Stimulated activated CD8-positive, alpha-beta memory T cell treated with anti-CD3 and anti-CD28 coated beads, Interleukin-4, amount 100 ng/mL, for 48 hours (primary cell): ENCODE results near the gene CCDC27.

Source experiments
- DNase-seq: peaks from one replicate; pipeline ENCODE4 v3.0.0-alpha.2; 2020

Gene CCDC27

GRCh38 chr1:3752400-3752945, at the start of gene CCDC27:
Gene CCDC27 (plus strand): TSS chr1:3752450. CDS start chr1:3752482, 32 bp downstream.
- DNase-seq: no peak

- no peak for DNase-seq
Measured at GRCh38 chr1:3702528-3702927, 49.7 kb upstream of the CCDC27 start.

DNA sequence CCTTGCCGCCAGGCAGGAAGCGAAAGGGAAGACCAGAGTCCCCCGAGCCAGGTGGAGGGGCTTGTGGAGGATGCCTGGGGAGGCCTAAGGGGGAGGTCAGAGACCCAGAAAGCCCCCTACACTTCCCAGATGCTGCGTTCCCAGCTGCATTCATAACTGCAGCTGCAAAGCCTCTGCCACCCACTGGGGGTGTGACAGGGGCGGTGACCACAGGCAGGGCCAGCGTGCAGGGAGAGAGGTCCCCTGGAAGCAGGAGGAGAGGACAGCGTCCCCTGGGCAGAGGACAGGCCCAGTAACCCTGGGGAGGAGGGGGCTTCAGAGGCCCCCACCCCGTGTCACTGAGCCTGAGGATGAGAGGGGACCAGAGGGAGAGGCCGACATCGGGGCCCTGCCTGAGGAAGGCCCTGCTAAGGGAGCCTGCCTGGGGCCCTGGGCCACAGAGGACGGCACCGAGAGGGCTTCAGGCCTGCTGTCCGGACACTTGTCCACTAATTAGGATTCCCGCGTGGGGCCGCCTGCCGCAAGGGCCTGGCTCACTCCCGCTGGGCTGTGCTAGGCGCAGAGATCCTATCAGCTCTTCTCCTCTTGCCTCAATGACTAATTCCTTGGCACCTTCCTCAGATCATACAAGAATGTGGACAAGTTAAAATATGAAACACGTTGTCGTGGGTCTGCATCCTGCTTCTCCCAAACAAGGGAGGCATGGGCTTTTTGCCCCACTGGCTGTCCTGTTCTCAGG, 49.1 kb upstream of the CCDC27 start:
- no peak for DNase-seq

GRCh38 chr1:3703786-3704371, 48.4 kb upstream of the CCDC27 start:
- no peak for DNase-seq

DNA sequence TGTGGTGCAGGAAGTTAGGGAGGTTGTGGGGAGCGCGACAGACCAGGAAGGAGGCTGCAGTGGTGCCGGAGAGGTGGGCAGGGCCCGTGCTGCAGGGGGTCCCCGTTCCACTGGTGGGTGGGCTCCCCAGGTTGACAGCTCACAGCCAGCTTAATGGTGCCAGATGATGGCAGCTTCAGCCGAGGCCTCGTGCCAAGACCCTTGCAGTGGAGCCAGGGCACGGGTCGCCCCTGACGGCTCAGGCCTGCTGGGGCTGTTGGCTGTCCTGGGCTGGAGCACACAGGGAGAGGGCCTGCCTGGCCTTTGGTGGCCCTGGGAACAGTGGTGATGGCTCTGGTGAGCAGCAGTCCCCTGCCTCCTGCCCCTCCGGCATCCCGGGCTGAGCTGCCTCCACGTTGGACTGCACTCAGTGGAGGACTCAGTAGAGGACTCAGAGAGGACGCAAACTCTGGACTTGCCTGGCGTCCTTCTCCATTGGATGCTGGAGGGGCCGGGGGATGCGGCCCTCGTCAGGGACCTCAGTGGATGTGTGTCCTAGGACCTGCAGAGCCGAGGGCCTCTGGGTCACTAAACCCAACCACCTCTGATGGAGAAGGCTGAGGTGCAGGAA, 46.8 kb upstream of the CCDC27 start:
- no peak for DNase-seq

DNA sequence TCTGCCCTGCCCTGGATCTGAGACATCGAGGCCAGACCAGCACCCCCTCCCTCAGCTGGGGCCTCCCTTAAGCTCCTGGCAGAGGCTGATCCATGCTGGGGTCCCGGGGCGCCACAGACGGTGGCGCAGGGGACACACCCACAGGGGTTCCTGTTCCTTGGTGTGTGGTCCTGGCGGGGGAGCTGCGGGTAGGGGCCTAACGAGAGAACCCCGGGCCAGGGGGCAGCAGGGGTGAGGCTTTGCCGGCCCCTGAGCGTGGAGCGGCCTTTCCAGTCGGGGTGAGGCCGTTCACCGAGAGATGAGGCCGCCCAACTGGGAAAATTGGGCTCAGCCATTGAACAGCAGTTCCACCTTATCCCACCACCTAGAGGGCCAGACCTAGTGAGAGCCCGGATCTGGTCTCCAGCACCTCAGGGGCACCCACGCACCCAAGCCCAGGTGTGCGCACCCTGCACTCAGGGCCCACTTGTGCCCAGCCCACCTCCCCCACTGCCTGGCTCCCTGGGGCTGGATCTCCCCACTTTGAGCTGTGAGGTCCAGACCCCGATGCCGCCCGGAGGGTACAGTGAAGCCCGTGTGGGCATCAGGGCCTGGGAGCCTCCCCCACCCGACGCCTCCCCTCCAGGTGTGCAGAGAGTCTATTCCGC, 45.5 kb upstream of the CCDC27 start:
- no peak for DNase-seq

DNA sequence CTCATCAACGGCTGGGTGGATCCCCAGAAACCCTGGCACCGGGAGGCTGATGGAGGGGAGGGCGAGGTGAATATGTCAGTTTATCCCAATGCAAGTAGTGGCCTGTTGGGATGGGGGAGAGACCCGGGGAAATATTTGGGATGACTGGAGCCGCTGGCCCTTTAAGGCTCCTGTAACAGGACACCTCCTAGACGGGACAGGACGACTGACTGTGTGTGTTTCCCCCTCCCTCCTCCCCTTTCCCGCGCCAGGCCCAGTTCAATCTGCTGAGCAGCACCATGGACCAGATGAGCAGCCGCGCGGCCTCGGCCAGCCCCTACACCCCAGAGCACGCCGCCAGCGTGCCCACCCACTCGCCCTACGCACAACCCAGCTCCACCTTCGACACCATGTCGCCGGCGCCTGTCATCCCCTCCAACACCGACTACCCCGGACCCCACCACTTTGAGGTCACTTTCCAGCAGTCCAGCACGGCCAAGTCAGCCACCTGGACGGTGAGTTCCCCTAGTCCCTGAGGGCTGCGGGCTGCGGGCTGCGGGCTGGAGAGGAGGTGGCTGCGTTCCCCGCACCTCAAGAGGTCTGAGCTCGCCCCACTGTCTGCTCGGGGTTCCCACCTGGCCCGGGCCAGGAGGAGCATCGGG, 44.8 kb upstream of the CCDC27 start:
- no peak for DNase-seq

DNA sequence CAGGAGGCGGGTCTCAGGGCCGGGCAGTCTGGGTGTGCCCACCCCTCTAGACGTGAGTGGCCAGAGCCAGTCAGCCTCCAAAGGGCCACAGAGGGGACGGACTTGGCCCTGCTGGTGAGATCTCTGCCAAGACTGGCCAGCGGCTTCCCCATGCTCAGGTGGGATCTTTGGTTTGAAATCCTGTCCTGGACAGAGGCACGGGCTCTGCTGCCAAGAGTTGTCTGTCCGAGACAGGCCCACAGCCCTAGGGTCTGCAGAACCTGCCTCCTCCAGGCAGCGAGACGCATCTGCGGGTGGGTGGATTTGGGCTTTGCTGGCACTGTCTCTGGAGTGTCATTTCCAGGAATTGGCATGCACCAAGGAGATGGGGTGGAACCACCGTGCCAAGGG, 44.3 kb upstream of the CCDC27 start:
- DNase-seq: no peak

DNA sequence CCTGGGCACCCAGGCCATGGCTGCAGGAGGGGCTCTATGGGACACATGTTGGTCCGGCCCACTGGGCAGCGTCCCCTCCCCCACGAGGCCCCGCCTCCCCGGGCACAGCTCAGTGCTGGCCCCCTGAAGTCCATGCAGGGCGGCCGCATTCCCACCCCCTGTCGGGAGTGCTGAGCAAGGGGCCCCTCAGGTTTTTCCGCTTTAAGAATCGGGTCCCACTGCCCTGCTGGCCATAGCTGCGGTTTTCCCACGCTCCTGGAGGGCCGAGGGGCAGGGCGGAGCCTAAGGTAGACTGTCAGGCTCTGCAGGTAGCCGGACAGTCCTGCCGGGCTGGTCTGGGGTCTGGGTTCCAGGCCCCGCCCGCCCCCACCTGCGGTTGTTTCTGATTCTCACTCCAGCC, 43.5 kb upstream of the CCDC27 start:
- no peak for DNase-seq

DNA sequence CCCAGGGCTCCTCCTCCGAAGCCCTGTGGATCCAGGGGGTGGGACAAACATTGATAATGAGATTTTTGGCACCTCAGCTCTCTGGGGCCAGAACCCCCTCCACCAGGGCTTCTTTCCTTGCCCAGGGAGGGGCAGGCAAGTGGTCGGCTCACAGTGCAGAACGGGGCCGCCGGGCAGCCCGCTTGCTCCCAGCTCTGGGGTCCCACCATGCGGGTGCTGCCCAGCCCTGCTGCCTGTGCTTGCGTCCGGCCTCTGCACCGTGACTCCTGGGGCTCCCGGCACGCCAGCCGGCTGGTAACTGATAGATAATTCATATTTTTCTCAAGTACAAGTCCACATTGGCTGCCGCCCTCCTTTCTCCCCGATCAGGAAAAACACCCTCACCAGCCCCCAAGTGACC, 42.0 kb upstream of the CCDC27 start:
- no peak for DNase-seq

DNA sequence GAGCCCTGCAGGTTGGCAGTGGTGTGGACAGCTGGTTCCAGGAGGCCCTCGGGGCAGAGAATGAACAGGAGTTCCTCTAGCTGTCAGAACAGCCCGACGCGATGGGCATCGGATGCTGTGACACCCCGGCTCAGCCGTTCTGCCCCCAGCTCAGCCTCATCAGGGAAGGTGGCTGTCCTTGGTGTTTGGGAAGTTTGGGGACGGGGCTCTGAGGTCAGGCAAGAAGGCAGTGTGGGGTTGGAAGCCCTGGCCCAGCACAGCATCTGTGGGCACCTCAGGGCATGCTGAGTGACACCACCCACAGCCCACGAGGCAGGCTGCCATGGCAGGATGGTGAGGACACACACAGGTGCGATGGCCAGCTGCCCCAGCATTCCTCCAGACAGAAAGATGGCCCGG, 40.9 kb upstream of the CCDC27 start:
- DNase-seq: no peak

DNA sequence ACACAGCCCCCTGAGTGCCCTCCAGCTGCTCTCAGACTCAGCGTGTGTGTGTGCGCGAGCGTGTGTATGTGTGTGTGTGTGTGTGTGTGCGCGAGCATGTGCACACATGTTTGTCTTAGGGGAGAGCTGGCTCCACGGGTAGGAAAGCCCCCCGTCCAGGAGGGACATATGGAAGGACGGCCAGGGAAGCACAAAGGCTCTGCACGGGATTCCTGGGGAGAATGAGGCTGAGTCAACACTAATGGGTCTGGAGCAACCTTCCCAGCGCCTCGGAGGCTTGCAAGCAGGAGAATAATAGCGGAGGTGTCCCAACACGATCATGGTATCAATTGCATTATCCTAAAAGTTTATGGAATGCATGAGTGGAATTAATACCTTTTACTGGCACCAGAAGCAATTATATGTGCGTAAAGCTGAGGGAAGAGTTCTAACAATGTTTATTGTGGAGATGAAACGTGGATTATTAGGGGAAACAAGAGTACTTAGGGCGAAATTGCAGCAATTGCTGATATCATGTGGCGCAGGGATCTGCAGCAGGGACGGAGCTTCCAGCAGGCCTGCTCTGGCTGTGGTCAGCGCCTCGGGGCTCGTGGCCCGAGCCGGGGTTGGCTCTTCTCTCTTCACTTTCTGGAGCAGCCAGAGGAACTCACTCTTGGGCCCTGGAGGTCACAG, 40.3 kb upstream of the CCDC27 start:
- DNase-seq: no peak

- no peak for DNase-seq
Measured at GRCh38 chr1:3712573-3713535, 39.4 kb upstream of the CCDC27 start.

GRCh38 chr1:3713840-3714239, 38.4 kb upstream of the CCDC27 start:
- DNase-seq: no peak

DNA sequence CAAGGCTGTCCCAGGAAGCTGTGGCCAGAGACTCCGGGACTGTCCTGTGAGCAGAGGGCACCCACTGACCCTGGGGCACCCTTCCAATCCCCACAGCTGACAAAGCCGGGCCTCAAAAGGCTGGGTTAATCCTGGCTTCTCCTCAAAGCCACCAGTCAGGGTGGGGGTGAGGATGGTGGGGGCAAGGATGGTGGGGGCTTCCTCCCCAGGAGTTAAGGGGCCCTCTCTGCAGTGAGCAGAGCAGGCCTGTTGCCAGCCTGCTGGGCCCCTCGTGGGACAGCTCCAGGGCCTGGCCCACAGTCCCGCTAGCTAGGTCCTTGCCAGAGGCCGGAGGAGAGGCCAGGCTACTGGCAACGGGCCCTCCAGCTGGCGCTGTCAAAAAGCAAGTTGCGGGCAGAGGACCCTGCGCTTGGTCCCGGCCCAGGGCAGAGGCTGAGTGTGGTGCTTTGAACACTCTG, 37.9 kb upstream of the CCDC27 start:
- no peak for DNase-seq

DNA sequence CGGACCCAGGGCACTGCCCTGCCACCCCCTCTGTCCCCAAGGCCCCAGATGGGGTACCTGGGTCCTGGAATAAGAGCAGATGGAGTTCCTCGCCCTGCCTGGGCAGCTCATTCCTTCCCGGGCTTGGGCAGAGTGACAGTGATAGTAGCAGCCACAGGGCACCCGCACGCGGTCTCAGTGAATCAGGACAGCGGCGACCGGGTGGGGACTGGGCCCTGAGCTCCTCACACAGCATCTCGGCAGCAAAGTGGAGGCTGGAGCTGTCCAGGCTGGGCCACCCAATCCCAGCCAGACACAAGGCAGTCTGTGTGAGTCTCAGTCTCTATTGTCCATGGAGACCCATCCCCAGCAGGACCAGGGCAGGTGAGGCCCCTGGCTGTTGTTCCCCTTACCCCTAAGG, 37.4 kb upstream of the CCDC27 start:
- no peak for DNase-seq

DNA sequence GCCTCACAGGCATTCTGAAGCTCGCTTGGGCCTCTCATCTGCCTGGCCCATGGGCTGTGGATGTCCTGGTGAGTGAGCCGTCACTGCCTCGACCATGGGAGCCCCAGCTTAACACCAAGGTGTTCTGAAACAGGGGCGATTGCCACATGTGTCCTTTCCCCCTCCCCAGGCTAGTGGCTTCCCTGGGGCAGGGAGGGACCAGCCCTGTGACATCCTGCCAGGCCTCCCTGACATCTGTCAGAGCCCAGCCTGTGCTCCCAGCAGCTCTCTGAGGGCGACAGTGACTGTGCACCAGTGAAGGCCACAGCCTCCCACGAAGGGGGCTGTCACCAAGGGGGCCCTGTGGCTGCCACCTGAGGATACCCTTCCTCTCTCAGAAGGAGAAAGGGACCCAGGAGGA, 35.9 kb upstream of the CCDC27 start:
- DNase-seq: no peak

DNA sequence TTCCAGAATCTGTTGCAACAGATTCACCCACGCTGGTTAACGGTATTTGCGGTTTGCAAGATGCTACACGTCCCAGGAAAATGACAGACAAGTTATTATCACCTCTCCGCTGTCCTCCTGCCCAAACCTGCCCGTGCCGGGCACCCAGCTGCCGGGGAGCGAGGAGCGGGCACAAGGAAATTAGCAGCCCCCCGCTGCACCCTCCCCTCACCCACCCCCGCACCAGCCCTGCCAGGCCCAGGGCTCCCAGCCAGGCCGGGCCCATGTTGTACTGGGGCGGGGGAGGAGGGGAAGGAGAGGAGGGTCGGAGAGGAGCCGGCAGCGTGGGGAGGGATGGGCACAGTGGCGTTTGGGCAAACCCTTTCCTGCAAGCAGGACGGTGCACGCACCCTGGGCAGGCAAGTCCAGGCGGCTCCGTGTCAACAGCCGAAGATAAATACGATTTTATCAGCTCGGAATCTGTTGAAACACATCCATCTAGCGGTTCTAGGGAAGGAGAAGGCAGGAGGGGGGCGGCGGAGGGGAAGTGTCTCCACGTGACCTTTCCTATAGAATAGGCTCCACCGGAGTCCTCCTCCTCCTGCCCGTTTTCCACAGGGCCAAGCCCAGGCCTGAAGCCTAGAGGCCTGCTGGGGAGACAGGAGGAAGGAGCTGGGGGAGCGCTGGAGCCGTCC, 35.1 kb upstream of the CCDC27 start:
- DNase-seq: no peak

- peak; percentile 52 for DNase-seq
Measured at GRCh38 chr1:3717715-3718601, 34.3 kb upstream of the CCDC27 start.

GRCh38 chr1:3718764-3719163, 33.5 kb upstream of the CCDC27 start:
- DNase-seq: no peak
